Rectal smooth muscle tissue (tissue), 1 donor: ENCODE measurements around the gene PRR7.

ENCODE experiments used
- H3K27ac ChIP-seq: one replicate; pipeline ENCODE4 v1.7.0; 2013; ENCODE audit warnings: low read depth, low read length, inconsistent platforms
- H3K27me3 ChIP-seq: one replicate; pipeline ENCODE4 v1.7.0; 2013; ENCODE audit warnings: low read length; ENCODE audit not compliant: control insufficient read depth, insufficient read depth
- H3K36me3 ChIP-seq: one replicate; pipeline ENCODE4 v1.7.0; 2013; ENCODE audit warnings: low read length; ENCODE audit not compliant: control insufficient read depth, insufficient read depth
- H3K4me1 ChIP-seq: one replicate; pipeline ENCODE4 v1.7.0; 2013; ENCODE audit warnings: low read length; ENCODE audit not compliant: control insufficient read depth, insufficient read depth
- H3K4me3 ChIP-seq: one replicate; pipeline ENCODE4 v1.7.0; 2013; ENCODE audit warnings: low read length
- H3K9ac ChIP-seq: one replicate; pipeline ENCODE4 v1.7.0; 2013; ENCODE audit warnings: low read length

PRR7 gene

DNA sequence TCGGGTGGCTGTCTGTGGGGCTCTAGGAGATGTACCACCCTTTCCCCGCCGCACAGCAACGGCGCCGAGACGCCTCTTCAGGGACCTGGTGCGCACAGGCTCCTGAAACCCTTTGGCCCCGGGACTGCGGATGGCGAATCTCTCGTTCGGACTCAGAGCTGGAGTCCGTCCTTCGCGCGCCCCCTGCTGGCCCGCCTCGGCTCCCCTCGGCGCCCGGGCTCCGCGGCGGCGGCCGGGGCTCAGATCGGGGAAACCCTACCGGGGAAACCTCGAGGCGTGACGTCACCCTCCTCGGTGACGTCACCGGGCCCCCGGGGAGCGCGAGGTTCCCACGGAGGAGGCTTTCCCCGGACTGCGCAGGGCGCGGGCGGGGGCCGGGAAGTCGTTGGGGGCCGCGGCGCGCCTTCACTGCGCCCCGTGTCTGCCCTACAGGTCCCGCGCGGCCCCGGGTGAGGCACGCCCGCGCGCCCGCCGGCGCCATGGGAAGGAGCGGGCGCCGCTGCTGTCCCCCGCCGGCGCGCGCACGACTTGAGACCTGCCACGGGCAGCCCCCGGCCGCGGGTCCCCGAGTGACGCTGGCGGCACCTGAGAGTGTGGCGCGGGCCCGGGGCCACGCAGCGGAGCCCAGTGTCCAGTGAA lies 7.9 kb downstream of the PRR7 start:
- Histone ChIP-seq H3K27ac (no peak overlapping the region), H3K4me3 (peak overlapping the region; percentile 69), H3K4me1 (peaks cover 19% of the 10 kb centered on the region), H3K27me3 (peaks cover 5% of the 10 kb centered on the region), H3K9ac (no peak overlapping the region), H3K36me3 (no peaks in the 10 kb centered on the region)

DNA sequence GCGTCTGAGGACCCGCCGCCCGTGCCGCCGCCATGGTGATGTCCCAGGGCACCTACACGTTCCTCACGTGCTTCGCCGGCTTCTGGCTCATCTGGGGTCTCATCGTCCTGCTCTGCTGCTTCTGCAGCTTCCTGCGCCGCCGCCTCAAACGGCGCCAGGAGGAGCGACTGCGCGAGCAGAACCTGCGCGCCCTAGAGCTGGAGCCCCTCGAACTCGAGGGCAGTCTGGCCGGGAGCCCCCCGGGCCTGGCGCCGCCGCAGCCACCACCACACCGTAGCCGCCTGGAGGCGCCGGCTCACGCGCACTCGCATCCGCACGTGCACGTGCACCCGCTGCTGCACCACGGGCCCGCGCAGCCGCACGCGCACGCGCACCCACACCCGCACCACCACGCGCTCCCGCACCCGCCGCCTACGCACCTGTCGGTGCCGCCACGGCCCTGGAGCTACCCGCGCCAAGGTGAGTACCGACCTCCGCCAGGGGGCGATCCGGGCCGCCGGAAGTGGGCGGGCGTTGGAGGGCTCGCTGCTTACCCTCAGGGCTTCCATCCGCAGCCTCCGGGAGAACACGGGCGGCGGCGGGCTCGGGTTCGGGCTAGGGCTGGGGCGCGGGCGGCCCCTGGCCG lies 8.5 kb downstream of the PRR7 start:
- Histone ChIP-seq H3K4me3 (peak overlapping the region; percentile 69), H3K36me3 (no peaks in the 10 kb centered on the region), H3K27ac (no peak overlapping the region), H3K27me3 (peaks cover 2% of the 10 kb centered on the region), H3K4me1 (peaks cover 19% of the 10 kb centered on the region), H3K9ac (no peak overlapping the region)

DNA sequence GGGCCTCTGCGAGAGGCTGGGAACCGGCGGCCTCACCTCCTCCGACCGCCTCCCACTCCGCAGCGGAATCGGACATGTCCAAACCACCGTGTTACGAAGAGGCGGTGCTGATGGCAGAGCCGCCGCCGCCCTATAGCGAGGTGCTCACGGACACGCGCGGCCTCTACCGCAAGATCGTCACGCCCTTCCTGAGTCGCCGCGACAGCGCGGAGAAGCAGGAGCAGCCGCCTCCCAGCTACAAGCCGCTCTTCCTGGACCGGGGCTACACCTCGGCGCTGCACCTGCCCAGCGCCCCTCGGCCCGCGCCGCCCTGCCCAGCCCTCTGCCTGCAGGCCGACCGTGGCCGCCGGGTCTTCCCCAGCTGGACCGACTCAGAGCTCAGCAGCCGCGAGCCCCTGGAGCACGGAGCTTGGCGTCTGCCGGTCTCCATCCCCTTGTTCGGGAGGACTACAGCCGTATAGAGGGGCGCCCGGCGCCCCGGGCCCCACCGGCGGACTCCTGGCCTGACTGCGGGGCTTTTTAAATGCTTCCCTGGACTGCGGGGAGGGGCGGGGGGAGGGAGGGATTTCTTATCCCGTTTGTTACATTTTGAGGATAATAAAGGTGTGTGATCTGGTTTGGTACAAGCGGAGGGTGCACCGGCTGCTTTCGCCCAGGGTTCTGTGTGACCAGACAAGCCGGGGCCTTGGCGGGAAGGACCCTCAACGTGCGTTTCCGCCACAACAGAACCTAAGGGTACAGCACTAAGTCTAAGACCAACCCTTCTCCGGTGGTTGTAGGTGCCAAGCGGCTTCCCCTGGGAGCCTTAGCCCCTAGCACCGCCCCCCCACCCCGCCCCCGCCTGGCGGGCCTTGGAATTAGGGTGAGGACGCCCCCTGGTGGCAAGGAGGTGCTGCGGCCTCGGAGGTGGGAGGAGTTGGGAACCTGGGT lies 9.3 kb downstream of the PRR7 start:
- H3K27ac ChIP-seq = no peak overlapping the region

DNA sequence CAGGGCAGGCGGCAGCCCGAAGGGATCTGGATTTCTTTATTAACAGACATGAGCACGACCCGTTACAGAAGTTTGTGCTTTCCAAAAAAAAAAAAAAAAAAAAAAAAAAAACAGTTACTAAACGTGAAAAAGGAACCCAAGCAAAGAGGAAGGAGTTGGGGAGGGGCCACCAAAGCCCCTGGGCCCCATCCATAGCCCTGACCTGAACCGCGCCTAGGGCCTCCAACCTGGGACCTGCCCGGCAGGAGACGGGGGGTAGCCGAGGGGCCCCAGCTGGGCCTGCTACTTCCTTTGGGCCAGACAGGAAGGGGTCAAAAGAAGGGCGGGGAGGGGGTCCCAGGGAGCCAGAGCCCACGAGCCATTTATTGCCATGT lies 10.0 kb downstream of the PRR7 start:
- Histone ChIP-seq H3K9ac (no peak overlapping the region), H3K27me3 (no peaks in the 10 kb centered on the region), H3K27ac (peak overlapping the region; percentile 54), H3K4me1 (peaks cover 19% of the 10 kb centered on the region), H3K4me3 (no peak overlapping the region), H3K36me3 (no peaks in the 10 kb centered on the region)

More for the DNA sequence above, 9.3 kb downstream of the PRR7 start:
- H3K4me3 ChIP-seq = peak overlapping the region; percentile 69
- peak overlapping the region; percentile 33 for H3K9ac ChIP-seq
- H3K27me3 ChIP-seq = peaks cover 2% of the 10 kb centered on the region
- peaks cover 19% of the 10 kb centered on the region for H3K4me1 ChIP-seq
- H3K36me3 ChIP-seq = no peaks in the 10 kb centered on the region

DNA sequence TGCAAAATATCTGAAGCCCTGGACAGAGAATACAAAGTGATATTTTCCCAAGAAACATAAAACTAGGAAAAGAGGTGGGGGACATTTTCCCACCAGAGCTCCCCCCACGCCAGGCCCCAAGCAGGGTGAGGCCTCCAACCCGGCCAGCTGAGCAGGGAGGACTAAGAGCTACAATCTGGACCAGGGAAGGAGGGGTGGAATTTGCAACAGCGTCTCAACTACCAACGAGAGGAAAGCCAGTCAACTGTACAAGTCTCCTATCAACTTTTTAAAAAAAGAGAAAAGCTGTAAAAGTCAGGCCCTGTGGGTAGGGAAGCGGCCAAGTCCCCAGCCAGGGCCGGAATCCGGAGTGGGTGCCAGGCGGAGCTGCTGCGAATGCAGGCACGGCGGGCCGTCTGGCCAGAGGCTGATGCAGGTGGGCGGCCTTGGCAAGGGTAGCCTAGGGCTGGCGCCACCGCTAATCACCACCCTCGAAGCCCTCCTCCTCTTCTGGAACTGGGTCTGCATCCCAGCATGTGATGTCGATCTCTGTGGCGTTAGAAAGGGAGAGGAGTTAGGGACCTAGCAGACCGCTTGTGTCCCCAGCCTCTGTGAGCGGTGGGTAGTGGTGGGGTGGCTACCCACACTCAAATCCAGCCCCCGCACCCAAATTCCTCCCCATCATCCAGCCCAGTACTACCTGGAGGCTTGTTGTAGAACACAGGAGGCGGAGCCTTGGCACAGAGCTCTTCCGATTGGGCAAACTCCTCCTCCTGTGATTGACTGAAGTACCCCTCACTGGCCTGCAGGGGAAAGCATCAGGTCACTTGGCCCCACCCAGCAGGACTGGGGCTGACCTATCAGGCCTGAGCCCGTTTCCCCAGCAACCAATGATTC lies 10.6 kb downstream of the PRR7 start:
- no peaks in the 10 kb centered on the region for H3K27me3 ChIP-seq
- no peaks in the 10 kb centered on the region for H3K36me3 ChIP-seq
- H3K9ac ChIP-seq = no peak overlapping the region
- H3K27ac ChIP-seq = peak overlapping the region; percentile 54
- no peak overlapping the region for H3K4me3 ChIP-seq
- peaks cover 19% of the 10 kb centered on the region for H3K4me1 ChIP-seq

DNA sequence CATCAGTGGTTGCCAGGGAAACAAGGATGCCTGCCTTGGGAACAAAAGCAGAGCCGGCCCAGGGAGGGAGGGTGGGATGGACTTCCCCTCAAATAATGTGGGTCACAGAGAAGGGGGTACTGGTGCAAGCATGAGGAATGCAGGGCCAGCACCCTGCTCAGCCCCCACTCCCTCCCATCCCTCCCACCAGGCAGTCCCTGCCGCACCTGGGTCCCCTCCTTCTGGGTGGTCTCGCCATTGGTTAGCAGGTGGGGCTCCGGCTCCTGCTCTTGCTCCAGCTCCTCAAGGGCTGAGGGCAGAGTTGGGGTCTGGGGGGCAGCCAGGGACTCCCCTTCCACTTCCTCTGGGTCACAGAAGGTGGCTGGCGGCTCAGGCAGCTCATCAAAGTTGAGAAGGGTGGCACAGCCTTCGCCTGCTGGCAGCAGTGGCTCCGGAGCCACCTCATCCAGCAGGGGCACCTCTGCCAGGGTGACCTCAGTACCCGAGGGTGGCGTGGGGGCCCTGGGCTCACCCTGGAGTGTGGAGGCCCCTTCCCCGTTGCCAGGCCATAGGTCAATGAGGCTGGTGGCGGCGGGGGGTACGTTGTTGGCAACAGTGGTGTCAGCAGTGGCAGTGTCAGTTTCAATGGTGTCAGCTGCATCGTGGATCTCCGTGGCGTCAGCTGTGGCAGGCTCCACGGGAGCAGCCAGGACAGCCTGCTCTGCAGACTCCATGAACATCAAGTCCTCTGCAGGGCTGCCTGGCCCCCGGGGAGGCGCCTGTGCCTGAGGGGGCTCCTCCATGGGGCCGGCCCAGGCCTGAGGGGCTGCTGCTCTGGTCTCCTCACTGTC lies 11.5 kb downstream of the PRR7 start:
- Histone ChIP-seq H3K9ac (no peak overlapping the region), H3K27me3 (no peaks in the 10 kb centered on the region), H3K27ac (peak overlapping the region; percentile 54), H3K36me3 (no peaks in the 10 kb centered on the region), H3K4me1 (peaks cover 18% of the 10 kb centered on the region), H3K4me3 (no peak overlapping the region)

DNA sequence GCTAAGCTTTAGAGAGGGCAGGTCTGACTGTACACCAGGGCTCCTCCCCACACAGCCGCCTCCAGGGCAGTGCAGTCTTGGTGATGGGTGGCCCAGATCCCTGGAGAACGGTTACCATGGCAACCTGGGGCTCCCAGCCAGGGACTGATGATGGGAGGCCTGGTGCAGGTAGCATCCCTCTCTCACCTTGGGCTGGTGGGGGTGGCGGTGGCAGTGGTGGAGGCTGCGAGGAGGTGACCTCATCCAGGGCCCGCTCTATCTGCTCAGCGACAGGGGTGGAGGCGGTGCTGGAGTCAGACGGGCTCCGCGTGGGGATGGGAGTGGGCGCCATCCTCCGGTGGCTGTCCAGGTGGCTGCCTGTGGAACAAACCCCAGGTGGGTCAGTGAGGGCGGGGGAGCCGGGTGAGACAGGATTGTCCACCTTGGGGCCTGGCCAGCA lies 12.3 kb downstream of the PRR7 start:
- Histone ChIP-seq H3K9ac (no peak overlapping the region), H3K27me3 (no peaks in the 10 kb centered on the region), H3K36me3 (no peaks in the 10 kb centered on the region), H3K4me1 (peaks cover 15% of the 10 kb centered on the region), H3K27ac (no peak overlapping the region), H3K4me3 (no peak overlapping the region)

DNA sequence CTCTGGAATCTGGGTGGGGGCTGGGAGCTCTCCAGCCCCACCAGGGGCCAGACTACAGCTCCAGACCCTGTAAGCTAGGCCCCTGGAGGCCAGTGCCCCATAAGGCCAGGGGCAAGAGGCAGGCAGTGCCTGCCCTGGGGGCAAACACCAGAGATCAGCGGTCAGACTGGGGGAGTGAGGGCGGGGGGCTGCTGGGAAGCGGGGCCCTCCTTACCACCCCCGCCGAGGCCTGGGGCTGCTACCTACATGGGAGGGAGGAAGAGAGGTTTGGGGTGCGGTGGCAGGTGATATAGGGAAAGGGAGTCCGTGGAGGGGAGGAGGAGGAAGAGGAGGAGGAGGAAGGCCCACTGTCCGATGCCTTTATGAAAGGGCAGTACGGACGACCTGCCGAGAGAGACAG lies 12.7 kb downstream of the PRR7 start:
- no peaks in the 10 kb centered on the region for H3K27me3 ChIP-seq
- H3K27ac ChIP-seq = no peak overlapping the region
- peaks cover 12% of the 10 kb centered on the region for H3K4me1 ChIP-seq
- H3K4me3 ChIP-seq = no peak overlapping the region
- no peaks in the 10 kb centered on the region for H3K36me3 ChIP-seq
- H3K9ac ChIP-seq = no peak overlapping the region

DNA sequence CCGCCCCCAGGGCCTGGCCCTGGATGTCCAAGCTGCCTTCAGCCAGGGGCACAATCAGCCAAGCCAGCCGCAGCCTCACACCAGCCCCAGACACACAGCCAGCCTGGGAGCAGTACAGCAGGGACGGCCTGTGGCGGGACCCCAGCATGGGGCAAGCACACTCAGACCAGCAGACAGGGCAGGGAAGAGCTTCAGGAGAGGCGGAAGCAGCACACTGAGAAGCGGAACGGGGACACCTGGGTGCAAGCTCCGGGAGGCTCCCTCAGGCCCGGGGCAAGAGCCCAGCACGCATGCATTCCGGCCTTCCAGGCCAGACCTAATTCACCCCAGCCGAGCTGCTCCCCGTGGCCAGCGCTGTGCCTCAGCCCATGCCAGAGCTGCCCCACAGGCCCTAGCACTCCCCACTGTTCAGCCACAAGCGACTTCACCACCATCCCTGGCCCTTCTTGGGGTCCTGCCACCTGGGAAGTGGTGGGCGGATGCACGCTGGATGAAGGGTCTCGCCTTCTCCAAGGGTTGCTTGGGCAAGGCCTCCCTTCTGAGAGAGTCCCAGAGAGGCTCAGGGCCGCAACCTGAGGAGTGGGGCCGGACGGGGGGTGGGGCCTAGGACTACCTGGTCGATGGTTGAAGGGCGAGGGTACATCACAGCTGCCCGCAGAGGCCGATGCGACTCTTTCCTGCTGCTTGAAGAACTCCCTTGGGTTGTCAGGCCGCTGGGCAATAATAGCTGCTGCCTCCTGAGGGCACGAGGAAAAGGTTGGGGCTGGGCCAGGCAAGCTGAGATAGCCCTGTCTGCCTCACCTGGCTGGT lies 13.4 kb downstream of the PRR7 start:
- Histone ChIP-seq H3K27me3 (no peaks in the 10 kb centered on the region), H3K36me3 (no peaks in the 10 kb centered on the region), H3K9ac (no peak overlapping the region), H3K4me3 (no peak overlapping the region), H3K27ac (no peak overlapping the region), H3K4me1 (peaks cover 9% of the 10 kb centered on the region)

DNA sequence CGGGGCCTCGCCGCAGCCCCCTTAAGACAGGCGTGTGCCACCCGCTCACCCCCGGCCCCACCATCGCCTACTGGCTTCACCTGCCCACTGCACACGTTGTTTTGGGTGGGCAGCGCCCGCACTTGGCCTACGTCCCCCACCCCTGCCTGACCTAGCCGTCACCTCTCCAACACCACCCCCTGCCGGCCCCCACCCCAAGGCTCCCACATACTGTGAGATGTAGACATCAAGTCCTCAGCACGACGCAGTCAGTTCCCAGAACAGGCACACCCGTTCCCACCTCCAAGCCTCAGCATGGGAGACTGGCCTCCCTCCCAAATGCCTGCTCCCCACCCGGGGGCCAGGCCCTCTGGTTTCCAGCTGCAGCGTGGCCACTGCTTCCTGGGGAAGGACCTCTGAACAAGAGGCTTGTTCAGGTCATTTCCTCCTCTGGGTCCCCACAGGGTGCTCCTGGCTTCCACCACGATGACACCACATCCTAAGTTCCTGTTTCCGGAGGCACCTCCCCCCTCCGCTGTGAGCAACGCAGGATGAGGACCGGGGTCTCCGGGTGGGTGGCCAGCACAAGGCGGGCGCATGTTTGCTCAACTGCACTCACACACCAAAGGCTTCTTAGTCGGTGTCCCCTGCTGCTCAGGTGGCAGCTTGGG lies 15.5 kb downstream of the PRR7 start:
- Histone ChIP-seq H3K27me3 (no peaks in the 10 kb centered on the region), H3K36me3 (peaks cover 10% of the 10 kb centered on the region), H3K4me3 (no peak overlapping the region), H3K4me1 (peaks cover 2% of the 10 kb centered on the region), H3K27ac (no peak overlapping the region), H3K9ac (no peak overlapping the region)
